ENCODE data around the gene CCDC47. TPM values are rescaled to one million over a fixed set of nuclear protein-coding genes. Genes with fewer than 3 reads are reported as not detected.

The CCDC47 gene
- total and polyA plus RNA-seq, 12 donors: 24.2 to 216 (median 93.1) TPM

- 81 to 89% (median 88%) methylated on average over 4 of the region's 4 CpGs for WGBS, 4 donors
- H3K27me3 ChIP-seq: no peaks in the 10 kb centered on the region
- DNase-seq: no peak
- intact Hi-C loops (cut with DNase I): no loop called here
- no peak overlapping the region for H3K4me3 ChIP-seq
- H3K27ac ChIP-seq: no peak overlapping the region
- no peaks in the 10 kb centered on the region for H3K4me1 ChIP-seq (replicated peaks in 1 of 2)
- peaks cover 0 to 98% of the 10 kb centered on the region in 2 donors for H3K36me3 ChIP-seq (replicated peaks in 1 of 2)
- H3K9me3 ChIP-seq (replicated peaks in 1 of 3): no peaks in the 10 kb centered on the region
- TF ChIP-seq CTCF (IDR thresholded peaks at IDR 0.05) (no peak), POLR2A (IDR thresholded peaks at IDR 0.05) (no peak)
Observed at GRCh38 chr17:63816669-63817068, 43.3 kb upstream of the CCDC47 start.

- TF ChIP-seq CTCF (IDR thresholded peaks at IDR 0.05) (no peak), POLR2A (IDR thresholded peaks at IDR 0.05) (no peak)
- no peaks in the 10 kb centered on the region for H3K4me1 ChIP-seq (replicated peaks in 1 of 2)
- no peaks in the 10 kb centered on the region for H3K27me3 ChIP-seq
- DNase-seq: no peak
- WGBS, 4 donors: 83 to 93% (median 88%) methylated on average over 2 of the region's 2 CpGs
- H3K9me3 ChIP-seq (replicated peaks in 1 of 3): no peaks in the 10 kb centered on the region
- intact Hi-C loops (cut with DNase I): no loop called here
- H3K4me3 ChIP-seq: no peak overlapping the region
- H3K27ac ChIP-seq: no peak overlapping the region
- peaks cover 0 to 98% of the 10 kb centered on the region in 2 donors for H3K36me3 ChIP-seq (replicated peaks in 1 of 2)
Observed at GRCh38 chr17:63816123-63816522, 42.7 kb upstream of the CCDC47 start.

- TF ChIP-seq CTCF (IDR thresholded peaks at IDR 0.05) (no peak), POLR2A (IDR thresholded peaks at IDR 0.05) (no peak)
- peaks cover 0 to 98% of the 10 kb centered on the region in 2 donors for H3K36me3 ChIP-seq (replicated peaks in 1 of 2)
- no peaks in the 10 kb centered on the region for H3K4me1 ChIP-seq (replicated peaks in 1 of 2)
- no peak overlapping the region for H3K4me3 ChIP-seq
- 79 to 90% (median 84%) methylated on average over 9 of the region's 9 CpGs for WGBS, 4 donors
- DNase-seq: no peak
- H3K9me3 ChIP-seq (replicated peaks in 1 of 3): no peaks in the 10 kb centered on the region
- H3K27ac ChIP-seq: no peak overlapping the region
- no peaks in the 10 kb centered on the region for H3K27me3 ChIP-seq
- intact Hi-C loops (cut with DNase I): no loop called here
Observed at GRCh38 chr17:63809970-63810369, 36.6 kb upstream of the CCDC47 start.

GRCh38 chr17:63805591-63805990, 32.2 kb upstream of the CCDC47 start:
- Histone ChIP-seq H3K4me1 (replicated peaks in 1 of 2) (no peaks in the 10 kb centered on the region), H3K4me3 (no peak overlapping the region), H3K27me3 (no peaks in the 10 kb centered on the region), H3K9me3 (replicated peaks in 1 of 3) (no peaks in the 10 kb centered on the region), H3K27ac (no peak overlapping the region), H3K36me3 (replicated peaks in 1 of 2) (peaks cover 0 to 97% of the 10 kb centered on the region in 2 donors)
- no peak for DNase-seq
- WGBS, 4 donors: 73 to 76% (median 74%) methylated on average over 2 of the region's 2 CpGs
- no peak for TF ChIP-seq POLR2A (IDR thresholded peaks at IDR 0.05)
- no peak for TF ChIP-seq CTCF (IDR thresholded peaks at IDR 0.05)
- intact Hi-C loops (cut with DNase I): no loop called here

Data from adrenal gland (tissue), 12 donors.